DMS53 (cell line): Measurements from ENCODE around the gene PLPP7.
A peak's percentile ranks its signal among the peaks of the same experiment; 100 is the strongest.
"Not testable (repeated sequence)": the region's sequence is repeated elsewhere in the genome, so short reads cannot be mapped to it uniquely, and the experiment has no call there.

ENCODE experiments used
- DNase-seq: peaks from one replicate; lab custom pipeline; 2025; lab: John Stamatoyannopoulos, UW

Gene PLPP7

GRCh38 chr9:131289301-131290035, at the start of gene PLPP7:
Gene PLPP7 (plus strand): TSS chr9:131289723. CDS start chr9:131289998, 275 bp downstream.
- DNase-seq: peak; percentile 42

DNA sequence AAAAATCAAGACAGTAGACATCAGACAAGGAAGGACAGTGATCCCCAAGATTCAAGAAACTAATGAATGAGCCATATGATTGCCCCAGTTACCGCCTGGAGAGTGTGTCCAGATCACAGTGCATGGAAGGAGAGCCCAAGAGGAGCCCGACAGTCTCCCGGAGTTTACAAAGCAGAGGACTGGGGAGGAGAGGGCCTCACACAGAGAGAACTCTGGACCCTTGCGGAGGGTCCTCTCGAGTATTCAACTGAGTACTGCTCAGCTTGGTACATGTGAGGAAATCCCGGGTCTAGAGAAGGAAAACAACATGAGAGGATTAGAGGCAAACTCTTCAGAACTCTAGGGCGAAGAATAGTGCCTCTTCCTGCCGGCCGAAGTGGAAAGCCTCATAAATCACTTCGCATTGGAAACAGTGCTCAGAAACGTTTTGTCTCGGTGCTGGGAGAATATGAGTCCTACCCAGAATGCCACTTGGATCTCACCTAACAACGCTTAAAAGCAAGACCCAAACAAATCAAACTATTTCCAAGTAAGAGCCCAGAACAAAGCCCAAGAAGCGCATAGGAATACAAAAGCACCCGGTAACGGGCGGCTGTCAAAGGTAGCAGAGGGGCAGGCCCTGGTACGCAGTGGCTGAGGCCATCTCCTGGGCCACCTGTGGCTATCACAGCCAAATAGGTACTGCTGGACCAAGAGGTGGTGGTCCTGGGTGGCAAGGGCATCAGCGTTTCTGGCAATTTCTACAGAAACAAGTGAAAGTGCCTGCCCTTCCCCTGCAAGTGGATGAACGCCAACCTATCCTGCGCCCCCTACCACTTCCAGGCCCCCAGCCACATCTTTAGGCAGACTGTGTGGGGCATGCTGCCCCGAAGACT, 49.2 kb upstream of the PLPP7 start:
- no peak for DNase-seq

DNA sequence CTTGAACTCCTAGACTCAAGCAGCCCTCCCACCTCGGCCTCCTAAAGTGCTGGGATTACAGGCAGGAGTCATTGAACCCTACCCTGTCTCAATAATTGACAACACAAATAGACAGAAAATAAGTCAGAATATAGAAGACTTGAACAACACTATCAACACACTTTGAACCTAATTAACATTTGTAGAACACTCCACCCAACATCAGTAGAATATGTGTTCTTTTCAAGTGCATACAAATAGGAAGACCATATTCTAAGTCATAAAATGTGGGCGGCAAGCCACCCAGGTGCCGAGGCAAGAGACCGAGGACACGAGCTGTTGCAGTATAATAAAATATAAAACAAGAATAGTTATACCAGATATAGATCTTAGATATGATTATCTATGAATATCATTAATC, 45.2 kb upstream of the PLPP7 start:
- DNase-seq: not testable (repeated sequence)

- no peak for DNase-seq
These were observed 42.9 kb upstream of the PLPP7 start for GRCh38 chr9:131246618-131247017.

DNA sequence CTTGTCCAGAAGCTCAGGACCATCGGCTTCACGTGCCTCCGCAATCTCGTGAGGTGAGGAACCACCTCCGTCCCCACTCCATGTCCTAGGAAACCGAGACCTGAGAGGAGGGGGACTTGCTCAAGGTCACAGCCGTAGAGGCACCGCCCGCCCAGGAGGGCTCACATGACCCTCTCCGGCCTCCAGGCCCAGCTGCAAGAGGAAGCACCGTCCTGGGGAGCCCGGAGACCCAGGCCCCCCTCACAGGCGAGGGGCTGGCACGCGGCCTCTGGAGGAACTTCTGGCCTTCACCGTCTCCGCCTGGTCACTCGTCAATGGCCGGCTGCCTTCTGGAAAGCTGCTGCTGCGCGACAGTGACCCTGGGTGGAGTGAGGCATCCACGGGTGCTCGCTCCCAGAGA, 37.4 kb upstream of the PLPP7 start:
- no peak for DNase-seq

GRCh38 chr9:131253891-131254491, 35.5 kb upstream of the PLPP7 start:
- DNase-seq: no peak

DNA sequence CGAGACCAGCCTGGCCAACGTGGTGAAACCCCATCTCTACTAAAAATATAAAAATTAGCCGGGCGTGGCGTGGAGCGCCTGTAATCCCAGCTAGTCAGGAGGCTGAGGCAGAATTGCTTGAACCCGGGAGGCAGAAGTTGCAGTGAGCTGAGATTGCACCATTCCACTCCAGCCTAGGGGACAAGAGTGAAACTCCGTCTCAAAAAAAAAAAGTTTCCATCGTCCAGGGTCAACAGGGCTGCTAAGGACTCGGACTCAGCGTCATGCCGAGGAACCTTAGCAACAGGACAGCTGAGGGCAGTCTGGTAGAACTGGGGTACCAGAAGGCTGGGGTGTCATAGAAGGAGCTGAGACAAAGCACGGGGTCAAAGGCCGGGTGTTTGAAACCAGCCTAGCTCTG, 34.9 kb upstream of the PLPP7 start:
- no peak for DNase-seq

DNA sequence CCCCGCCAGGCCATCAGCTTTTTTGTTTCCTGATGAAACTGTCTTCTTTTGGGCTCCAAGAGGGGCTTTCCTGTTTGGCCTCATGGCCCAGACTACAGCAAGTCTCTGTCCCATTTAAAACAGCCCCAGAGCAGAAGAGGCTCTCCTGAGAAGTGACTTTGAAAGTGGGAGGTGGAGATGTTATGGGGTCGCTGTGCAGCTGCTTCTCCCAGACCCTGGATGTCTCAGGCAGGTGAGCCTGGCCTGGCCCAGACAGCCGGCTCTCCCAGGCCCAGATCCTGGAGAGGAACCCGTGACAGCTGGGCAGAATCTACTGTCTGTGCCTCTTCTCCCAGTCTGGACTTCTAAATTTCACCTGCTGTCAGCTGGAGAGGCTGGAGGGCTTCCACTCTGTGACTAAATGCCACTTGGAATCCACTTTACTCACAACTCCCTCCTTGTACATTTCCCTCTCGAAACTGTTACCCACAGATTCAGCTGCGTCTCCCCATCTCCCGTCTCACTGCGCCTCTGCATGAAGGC, 33.8 kb upstream of the PLPP7 start:
- no peak for DNase-seq

DNA sequence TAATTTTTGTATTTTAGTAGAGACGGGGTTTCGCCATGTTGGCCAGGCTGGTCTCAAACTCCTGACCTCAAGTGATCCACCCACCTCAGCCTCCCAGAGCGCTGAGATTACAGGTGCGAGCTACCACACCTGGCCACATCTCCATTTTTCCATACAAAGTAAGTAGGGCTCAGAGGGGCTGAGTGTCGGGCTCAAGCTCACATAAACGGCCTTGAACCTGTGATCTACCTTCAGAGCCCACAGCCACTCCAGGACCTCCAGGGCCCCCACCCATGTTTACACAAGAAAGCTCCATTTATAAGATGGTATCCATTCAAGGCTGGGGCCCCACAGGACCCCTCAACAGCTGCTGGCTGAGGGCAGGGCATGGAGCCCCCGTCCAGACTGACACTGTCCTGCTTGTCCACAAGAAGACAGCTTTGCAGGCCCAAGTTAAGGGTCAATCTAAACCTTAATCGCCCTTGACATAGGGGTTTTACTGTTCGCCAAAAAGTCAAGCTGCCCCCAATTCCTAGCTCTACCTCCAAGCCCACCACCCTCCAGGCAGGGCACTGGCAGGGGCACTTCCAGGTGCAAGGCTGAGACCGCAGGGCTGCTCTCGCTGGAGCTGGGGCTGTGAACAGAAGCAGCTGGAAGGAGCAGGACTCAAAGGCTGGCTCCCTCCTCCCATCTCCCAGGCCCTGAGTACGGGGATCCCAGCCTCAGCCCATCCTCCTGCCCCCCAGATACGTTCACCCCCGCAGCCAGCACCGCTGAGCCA, 32.1 kb upstream of the PLPP7 start:
- no peak for DNase-seq

GRCh38 chr9:131258186-131258585, 31.3 kb upstream of the PLPP7 start:
- DNase-seq: no peak

DNA sequence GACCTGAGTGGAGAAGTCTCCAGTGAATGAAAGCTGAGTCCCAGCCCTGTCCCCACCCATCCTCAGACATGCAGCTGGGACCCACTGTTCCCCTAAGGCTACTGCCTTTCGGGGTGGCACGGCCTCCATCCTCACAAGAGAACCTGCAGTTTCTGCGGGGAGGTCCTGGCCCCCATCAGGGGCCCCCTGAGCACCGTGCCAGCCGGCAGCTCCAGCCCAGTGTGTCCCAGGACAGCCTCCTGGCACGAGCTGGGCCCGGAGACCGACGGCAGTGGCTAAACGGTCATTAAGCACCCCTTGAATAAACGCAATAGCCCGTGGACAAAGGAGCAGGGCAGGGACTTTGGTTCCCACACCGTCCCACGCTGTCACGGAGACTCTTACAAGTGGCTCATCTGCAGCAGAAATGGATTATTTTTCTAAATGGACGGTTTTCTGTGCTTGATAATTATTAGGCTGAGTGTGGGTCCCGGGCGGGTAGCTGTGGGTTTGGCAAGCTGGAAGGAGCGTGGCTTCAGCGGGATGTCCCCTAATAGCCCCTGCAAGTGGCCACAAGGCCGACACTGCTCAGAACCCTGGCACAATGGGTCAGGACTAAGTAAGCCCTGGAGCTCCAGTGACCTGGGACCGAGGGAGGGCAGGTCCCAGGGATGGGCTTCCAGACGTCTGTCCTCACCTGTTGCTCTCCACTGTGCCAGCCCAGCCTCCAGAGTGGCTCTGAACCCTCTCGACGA, 30.7 kb upstream of the PLPP7 start:
- DNase-seq: no peak

DNA sequence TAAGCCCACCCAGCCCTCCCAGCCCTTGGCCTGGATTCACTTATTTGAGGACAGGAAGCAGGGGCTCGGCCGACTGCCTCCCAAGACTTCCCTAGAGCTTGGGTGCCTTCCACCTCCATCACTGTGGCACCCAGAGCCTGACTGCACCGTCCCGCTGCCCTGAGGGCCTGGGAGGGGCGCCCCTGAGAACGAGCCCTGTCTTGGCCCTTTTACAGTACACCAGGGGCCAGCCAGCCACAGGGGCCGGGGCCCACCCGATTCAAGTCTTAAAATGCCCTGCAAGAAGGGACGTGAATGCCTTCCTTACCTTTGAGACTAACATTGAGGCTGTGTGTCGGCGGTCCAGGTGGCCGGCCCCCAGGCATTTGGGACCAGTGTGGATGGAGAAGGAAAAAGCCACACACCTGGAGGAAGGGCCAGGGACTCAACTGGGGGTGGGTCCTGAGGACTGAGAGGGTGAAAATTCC, 30.1 kb upstream of the PLPP7 start:
- DNase-seq: no peak

DNA sequence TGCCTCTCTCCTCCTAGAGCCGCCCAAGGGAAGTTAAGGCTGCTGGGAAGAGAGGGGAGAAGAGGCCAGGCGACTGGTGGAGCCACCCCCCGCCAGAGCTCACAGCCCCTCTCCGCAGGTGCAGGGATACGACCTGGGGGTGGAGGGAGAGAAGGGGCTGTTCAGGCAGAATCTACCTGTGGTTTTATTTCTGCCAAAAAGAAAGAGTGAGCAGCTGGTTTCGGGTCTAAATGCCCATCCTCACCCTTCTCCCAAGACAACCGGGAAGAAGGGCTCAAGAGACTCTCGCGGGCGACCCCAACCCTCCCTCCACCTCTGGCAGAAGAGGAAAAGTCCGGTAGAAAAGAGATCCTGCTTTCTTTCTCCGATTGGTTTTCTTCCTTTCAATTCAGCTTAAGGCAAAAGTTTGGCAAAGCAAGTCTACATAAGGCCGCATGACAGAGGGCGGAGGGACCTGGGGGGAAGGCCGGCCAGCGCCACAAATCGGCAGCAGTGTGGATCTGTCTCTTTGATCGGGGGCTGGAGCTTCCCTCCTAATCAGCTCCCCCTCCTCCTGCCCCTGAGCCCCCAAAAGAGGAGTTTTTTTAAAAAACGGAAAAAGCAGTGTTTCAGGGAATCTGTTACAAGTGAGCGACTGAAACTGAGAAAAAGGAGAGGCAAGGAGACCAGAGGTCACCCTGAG, 29.5 kb upstream of the PLPP7 start:
- DNase-seq: no peak

GRCh38 chr9:131260751-131261452, 28.6 kb upstream of the PLPP7 start:
- no peak for DNase-seq

GRCh38 chr9:131262327-131263032, 27.0 kb upstream of the PLPP7 start:
- DNase-seq: no peak

GRCh38 chr9:131263033-131263343, 26.5 kb upstream of the PLPP7 start:
- not testable (repeated sequence) for DNase-seq

DNA sequence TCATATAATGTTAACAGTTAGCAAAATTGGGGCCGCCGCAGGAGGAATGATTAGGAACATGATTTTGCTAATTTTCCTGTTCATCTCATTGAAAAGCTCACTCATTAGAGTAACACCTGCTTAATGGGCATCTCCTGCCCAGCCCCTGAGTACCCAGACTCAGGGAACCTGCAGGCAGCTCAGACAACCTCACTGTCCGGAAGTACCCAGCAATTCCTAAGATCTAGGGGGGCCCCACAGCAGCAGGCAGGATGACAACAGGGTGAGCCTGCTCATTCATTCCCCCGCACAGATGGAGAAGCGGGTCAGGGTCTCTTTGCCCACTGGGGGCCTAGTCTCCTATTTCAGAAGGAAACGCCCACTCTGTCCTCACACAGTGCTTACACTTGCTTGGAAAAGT, 25.8 kb upstream of the PLPP7 start:
- no peak for DNase-seq

- DNase-seq: no peak
These were observed 25.3 kb upstream of the PLPP7 start for GRCh38 chr9:131264231-131264630.
